ENCODE results near the gene COG5. TPM values are rescaled to one million over a fixed set of nuclear protein-coding genes. Genes with fewer than 3 reads are reported as not detected.

Gene COG5
- total and polyA plus RNA-seq, 9 of the 15 experiments (the other 6 are each of a cell fraction or from before 2014, with no cell fraction given) = 15.3 to 75.1 (median 56.4) TPM

DNA sequence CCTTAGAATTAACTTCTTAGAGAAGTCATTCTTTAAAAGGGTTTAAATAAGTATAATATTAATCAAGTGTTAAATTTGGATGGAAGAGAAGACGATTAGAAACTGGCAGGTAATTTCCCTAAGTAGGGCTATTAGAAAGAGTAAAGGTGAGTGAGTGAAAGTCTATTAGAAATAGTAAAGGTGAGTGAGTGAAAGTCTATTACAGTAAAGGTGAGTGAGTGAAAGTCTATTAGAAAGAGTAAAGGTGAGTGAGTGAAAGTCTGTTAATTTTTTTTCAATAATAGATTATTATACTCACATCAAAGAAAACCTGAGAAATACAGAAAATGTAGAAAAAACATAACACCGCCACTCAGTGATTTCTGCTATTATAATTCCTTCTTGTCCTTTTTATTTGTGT, 405.7 kb downstream of the COG5 start:
- ATAC-seq (no peak), DNase-seq (ENCODE audit: extremely low read depth in 1 of 4, low spot score in 3 of 4) (no peak), FAIRE-seq (no peak)
- in situ Hi-C loops (cut with MboI) = no loop called here
- H3K4me3 ChIP-seq = no peak overlapping the region
- no peaks in the 10 kb centered on the region for H4K20me1 ChIP-seq (replicated peaks; ENCODE audit: control insufficient read depth, insufficient read depth, low read length)
- WGBS (ENCODE audit: insufficient coverage, low coverage, missing lambda C conversion rate) = 71% methylated on average over 2 of the region's 2 CpGs
- no peaks in the 10 kb centered on the region for H3K9me3 ChIP-seq (replicated peaks; ENCODE audit: control insufficient read depth, insufficient read depth, low read depth, low read length)
- H3K9ac ChIP-seq (ENCODE audit: insufficient read depth in 1 of 2, low read depth in 2 of 2, low read length in 2 of 2) = no peak overlapping the region
- TF ChIP-seq TAF1 (IDR thresholded peaks at IDR 0.05; ENCODE audit: control insufficient read depth, extremely low read depth, insufficient read depth, low read length, severe bottlenecking) (no peak), BRF1 (IDR thresholded peaks at IDR 0.05; ENCODE audit: borderline replicate concordance, extremely low read depth, insufficient read length) (no peak), POLR2H (tag; IDR thresholded peaks at IDR 0.05; ENCODE audit: low read depth) (0 out of 2 replicates have a peak, but pooled peaks have one; percentile 14), RBM22 (IDR thresholded peaks at IDR 0.05; ENCODE audit: low read depth, low read length, poor library complexity, severe bottlenecking) (peak; percentile 28), HMGXB4 (CRISPR knock-in tag; IDR thresholded peaks at IDR 0.05) (no peak), NFE2L1 (tag; IDR thresholded peaks at IDR 0.05; ENCODE audit: borderline replicate concordance, low read depth) (no peak)
- intact Hi-C loops (cut with micrococcal nuclease) = no loop called here
- POLR2A ChIA-PET = no interaction called here
- H3K79me2 ChIP-seq (ENCODE audit: control insufficient read depth, insufficient read depth, low read length) = no peaks in the 10 kb centered on the region
- H2AFZ ChIP-seq (ENCODE audit: low read depth, low read length) = no peak overlapping the region
- no peak overlapping the region for H3K4me2 ChIP-seq (ENCODE audit: insufficient read depth, low read length)
- CTCF ChIA-PET (ENCODE audit: low intra/inter-chr PET ratio) = interaction anchor here (0.6 kb wide), 1 partner anchor 1847 kb away, joined by 3 read pairs; no protein-coding TSS in a partner anchor
- no peak overlapping the region for H3K27ac ChIP-seq (ENCODE audit: extremely low read depth, low read depth, low read length)
- peaks cover 80% of the 10 kb centered on the region for H3K36me3 ChIP-seq (ENCODE audit: control insufficient read depth, insufficient read depth, low read length)
- H3K9me1 ChIP-seq (ENCODE audit: control insufficient read depth, insufficient read depth, low read length) = no peaks in the 10 kb centered on the region
- H3K27me3 ChIP-seq (ENCODE audit: control insufficient read depth in 2 of 2, insufficient read depth in 2 of 2, low read length in 2 of 2) = no peaks in the 10 kb centered on the region
- no TSS peak for BruUV-seq (replicated peaks)
- no peaks in the 10 kb centered on the region for H3K4me1 ChIP-seq (replicated peaks in 1 of 2; ENCODE audit: control insufficient read depth in 2 of 2, insufficient read depth in 2 of 2, low read length in 2 of 2)
